Astrocyte of the hippocampus (primary cell): ENCODE results near the gene ARHGAP4.
A peak's percentile ranks its signal among the peaks of the same experiment; 100 is the strongest.

Source experiments
- DNase-seq: peaks from one replicate; pipeline ENCODE4 v3.0.0; 2011; ENCODE audit warnings: low read depth, low spot score

ARHGAP4 gene

DNA sequence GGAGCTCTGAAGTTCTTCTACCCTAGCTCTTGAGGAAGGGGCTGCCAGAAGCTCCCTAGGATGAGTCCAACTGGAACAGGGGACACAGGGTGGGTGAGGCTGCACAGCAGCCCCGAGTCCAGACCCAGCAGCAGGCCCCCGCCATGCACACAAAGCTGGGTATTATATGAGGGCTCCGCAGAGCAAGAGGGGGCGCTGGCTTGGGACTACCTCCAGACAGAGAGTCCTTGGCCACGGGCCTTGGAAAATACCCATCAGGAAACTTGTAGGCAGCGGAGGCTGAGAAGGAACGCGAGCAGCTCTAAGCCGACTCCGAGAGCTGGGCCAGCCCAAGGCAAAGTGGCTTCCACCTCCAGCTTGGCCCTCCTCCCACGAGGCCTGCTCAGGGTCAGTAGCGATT lies 37.5 kb upstream of the ARHGAP4 start:
- DNase-seq, result no peak

DNA sequence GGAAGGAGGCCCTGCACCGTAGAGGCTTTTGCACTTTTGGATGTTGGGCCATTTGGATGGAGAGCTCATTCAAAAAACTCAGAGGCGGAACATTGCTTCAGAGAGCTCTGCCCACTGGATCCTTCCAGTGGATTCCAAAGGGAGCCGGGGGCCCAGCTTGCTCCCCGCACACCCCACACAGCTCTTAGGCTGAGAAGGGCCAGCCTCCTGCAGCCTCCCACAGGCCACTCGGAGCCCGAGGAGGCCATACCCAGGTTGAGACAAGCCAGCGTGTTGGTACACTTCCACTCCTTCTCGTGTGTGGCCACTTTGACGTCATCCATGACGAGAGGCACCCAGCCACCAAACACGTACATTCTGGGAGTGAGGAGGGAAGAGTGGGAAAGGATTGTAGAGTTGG lies 35.2 kb upstream of the ARHGAP4 start:
- DNase-seq, result no peak

DNA sequence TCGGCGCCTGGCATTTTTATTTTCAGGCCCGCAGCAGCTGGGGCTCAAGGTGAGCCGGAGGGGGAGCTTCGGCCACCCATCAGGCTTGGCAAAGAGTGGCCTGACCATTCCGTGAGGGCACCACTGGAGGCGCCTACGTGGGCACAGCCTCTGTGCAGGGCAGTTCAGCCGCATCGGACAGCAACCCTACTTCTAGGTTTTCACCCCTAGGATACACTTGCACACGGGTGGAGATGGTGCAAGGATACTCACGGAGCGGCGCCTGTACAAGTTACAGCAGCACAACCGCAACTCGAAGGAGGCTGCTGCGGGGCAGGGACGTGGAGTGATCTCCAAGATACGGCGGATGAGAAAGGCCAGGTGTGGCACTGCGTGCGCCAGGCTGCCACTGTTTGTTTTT lies 34.7 kb upstream of the ARHGAP4 start:
- no peak for DNase-seq

DNA sequence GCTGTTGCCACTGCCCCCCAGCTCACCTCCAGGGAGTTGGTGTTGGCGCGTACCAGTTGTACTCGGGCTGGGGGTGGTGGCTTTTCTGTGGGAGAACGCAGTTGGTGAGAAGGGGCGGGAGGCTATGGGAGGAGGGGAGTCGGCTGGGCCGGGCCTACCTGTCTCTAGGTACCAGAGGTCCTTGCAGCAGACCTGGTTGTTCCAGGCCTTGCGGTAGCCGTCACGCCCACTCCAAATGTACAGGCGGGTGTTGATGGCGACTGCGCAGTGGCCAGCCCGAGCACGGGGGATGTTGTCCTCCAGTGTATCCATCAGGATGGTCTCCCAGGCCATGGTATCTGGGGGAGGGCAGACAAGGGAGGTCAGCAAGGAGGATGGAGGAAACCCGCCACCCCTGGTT lies 34.0 kb upstream of the ARHGAP4 start:
- no peak for DNase-seq

DNA sequence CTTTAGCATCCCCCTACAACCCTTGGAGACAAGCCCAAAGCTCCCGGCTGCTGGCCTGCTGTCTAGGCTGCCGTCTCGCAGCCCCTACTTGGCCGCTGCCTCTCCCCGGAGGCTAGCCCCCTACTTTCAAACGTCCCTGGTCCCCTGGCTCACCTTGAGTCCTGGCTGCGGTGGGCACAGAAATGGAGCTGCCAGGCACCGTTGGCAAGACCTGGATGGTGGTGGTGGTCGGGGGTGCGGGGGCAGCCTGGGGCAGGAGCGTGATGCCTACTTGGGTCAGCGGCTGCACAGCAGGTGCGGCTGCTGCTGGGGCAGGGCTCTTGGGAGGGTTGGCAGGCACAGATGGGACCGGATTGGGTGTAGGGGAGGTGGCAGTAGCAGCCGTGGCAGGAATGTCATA lies 33.6 kb upstream of the ARHGAP4 start:
- no peak for DNase-seq

DNA sequence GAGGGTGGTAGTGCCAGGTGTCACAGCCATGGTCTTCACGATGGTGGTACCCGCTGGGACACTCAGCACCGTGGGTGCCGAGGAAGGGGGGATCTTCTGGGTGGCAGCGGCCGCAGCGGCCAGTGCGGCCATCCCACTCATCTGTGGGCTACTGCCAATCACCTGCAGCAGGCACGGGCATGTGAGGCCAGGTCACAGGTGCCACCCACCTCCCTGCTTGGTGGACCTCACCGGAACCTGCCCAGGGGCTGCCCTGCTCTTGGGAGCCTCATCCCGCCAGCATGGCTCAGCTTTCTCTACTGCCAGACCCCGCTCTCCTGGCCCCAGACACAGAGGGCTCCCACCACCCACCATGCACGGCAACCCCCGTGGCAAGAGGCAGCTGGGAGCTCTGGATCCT lies 32.5 kb upstream of the ARHGAP4 start:
- no peak for DNase-seq

DNA sequence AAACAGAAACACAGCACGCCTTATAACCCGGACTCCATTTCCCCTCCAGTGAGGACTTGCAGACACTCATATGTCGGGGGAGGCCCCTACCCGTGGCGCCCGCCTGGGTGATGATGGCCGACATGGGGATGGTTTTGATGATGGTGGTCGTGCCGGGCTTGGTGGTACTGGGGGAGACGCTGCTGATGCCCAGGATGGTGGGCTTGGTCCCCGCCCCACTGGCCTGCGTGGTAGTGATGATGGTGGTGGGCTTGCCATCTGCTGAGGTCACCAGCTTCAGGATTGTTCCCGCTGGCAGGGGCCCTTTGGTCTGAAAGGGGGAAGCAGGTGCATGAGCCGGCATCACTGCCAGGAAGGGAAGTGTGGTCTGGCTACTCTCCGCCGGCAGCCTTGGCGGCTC lies 31.2 kb upstream of the ARHGAP4 start:
- no peak for DNase-seq

DNA sequence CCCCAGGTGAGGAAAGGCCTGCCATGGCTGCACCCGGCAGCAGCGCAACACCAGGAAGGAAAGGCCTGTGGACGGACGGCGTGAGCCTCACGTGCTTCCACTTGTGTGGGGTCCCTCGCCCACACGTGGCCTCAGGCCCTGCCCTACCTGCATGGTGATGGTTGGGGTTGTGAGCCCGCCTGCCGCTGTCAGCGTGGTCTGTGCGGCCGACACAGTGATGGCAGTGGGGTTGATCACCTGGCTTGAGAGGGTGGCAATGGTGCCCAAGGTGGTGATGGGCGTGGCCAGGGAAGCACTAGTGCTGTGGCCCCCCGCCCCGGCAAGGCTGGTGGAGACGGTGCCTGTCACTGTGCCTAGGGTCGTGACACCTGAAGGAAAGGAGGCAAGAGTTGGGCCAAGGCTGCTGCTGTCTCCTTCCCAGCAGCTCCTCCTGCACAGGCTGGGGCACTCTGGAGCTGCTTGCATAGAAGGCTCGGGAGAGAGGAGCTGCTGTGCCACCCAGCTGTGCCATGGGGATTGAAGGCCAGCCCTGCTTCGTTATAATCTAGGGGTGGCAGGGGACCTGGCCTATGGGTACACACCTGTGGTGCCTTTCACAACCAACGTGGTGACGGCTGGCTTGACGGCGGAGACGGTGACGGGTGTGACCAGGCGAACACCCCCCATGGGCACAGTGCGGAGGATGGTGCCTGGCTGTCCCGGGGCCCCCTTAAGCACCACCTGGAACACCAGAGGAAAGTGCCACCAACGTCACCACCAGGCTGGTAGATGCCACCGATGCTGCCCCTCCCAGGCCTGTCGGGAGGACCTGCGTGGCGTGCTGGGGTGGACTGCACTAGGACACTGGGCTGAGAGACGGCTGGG lies 30.2 kb upstream of the ARHGAP4 start:
- DNase-seq, result no peak

DNA sequence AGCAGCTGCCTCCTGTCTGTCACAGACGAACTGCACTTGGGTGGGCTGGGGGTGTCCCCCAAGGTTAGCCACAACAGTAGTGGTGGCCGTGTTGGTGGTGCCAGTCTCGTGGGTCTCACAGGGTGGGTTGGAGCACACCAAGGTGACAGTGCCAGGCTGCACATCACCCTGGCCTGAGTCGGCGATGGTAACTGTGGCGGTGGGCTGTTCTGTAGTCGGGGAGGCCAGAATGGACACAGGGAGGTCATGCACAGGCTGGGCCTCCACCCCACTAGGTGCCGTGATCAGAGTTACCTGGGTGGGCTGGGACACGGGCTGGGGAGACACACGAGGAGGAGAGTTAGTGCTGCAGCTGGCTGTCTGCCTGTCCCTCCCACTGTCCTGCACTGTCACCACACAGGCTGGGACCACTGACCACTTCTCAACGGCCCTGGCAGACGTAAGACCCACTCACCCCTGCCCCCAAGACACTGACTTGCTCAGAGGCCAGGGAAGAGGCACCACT lies 29.2 kb upstream of the ARHGAP4 start:
- no peak for DNase-seq

DNA sequence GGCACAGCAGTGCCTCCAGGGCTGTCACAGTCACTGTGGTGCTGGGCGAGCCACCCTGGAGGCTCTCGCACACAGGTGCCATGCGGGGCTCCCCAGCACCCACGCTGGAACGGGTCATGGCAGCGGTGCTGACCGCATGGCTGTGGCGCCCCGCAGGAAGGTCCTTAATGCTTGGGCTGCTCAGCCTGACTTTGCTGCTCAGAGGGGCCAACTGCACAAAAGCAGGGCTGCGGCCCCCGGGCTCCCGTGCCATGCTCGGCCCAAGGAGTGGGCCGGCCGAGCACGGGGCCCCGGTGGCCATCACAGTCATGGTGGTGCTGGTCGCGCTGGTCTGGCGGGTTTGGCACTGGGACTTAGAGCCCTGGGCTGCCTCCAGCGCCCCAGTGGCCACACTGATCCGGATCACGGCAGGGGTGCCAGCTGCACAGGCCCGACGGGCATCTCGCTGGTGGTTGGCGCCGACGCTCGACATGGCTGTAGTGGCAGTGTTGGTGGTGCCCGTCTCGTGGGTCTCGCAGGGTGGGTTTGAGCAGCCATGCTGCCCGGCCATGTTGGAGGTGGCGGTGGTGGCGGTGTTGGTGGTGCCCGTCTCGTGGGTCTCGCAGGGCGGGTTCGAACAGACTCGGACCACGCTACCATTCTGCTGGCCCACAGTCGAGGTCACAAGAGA lies 28.6 kb upstream of the ARHGAP4 start:
- DNase-seq, result no peak

DNA sequence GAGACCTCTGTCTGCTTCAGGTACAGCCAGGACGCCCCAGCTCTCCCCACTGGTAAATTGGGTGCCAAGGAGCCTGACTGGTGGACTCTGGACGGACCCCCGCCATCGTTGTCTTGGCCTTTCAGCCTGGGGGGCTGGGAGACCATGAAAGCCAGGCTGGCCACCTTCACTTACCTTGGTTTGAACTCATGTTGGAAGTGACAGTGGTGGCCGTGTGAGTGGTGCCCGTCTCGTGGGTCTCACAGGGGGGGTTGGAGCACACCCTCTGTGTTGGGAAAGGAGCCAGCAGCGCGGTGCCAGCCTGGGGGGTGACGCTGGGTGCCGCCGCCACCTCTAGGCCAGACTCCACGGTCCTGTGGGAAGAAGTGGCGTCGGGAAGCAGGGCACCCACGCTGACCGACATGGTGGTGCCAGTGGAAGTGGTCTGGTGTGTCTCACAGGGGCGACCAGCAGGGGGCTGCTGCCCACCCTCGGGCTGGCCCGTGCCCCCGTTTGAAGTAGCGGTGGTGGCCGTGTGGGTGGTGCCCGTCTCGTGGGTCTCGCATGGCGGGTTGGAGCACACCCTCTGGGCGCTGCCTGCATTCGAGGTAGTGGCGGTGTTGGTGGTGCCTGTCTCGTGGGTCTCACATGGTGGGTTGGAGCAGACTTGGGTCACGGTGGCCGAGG lies 28.0 kb upstream of the ARHGAP4 start:
- DNase-seq, result no peak

DNA sequence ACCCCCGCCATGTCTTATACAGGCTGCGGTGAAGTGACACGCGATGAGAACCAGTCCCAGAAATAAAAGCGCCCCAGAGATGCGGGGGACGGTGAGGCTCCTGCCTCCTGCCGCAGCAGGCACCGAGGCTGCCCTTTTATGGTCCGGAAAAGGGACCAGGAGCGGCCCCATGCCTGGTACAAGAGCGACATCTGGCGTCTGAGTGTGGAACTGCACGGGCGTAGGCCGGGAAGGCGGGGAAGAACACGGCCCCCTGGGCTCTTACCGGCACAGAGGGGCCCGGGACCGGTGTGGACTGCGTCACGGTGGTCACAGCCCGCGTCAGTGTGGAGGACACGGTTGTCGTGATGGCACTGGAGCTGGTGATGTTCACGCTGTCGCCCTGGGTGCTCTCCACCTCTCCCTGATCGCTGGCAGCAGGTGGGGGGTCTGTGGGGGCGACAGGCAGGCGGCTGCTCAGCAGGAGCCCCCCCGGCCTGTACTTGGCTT lies 27.3 kb upstream of the ARHGAP4 start:
- DNase-seq, result peak; percentile 85

DNA sequence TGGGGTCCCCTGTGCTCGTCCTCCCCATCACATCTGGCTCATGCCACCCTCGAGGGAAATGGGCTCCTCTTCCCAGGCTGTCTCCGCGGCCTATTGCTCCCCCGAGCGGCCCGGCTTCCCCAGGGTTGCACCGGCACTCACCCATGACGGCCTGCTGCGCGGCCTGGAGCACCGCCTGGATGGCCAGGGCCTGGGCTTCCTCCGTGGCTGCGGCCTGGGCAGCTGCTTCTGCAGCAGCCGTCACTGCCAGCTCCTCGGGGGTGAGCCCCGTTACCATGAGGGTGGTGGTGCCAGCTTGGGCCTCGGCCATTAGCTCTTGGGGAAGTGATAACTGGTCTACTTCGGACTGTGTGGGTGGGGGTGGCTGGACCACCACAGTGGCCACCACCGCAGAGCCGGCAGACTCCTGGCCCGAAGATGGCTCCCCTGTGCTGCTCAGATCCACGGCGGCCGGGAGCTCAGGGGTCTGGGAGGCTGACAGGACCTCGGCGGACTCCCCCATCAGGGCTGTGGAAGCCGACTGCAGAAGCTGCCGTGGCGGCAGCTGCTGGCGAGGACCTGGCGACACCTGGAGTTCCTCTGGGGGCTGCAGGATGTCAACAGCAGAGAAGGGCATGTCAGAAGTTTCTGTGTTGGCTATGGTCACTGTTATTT lies 26.4 kb upstream of the ARHGAP4 start:
- no peak for DNase-seq

DNA sequence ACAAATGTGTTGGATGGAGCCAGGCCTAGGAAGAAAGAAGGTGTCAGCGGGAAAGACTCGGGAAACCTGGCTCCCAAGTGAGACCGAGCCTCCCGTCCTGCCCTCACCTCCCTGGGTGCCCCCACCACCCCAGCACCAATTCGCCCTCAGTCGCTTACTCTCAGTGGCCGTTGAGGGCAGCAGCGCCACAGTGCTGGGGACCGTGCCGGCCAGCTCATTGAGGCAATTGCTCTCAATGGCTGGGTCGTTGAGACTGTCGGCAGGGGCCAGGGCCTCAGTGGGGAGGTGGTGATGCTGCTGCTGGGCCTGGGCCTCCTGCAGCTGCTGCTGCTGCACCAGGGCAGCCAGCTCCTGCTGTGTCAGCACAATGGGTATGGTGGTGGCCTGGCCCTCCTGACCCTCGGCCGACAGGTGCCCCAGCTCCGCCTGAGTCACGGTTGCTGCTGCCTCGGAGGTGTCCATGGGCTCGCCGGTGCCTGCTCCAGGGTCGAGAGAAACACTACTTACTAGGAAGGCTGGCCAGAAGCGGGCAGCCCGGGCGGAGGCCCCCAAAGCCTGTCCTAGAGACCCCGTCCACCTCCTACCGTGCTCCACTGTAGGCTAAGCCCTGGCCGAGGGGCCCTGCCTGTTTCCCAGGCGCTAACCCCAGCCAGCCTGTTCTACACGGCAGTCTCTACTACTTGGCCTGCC lies 25.8 kb upstream of the ARHGAP4 start:
- no peak for DNase-seq

DNA sequence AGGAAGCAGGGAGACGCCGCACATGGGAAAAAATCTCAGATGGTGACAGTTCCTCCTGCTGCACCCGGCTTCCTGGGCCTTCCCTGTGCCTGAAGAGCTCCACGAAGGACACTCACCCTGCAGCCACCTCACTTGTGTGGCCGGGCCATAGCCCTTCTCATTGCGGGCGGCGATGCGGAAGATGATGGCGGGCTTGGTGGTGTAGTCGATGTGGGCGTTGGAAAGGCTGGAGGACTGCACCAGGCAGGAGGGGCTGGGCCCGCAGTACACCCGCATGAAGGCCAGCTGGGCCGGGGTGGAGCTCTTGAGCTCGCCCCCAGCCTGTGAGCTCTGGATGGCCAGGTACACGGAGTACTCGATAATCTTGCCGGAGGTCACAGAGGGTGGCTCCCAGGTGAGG lies 24.1 kb upstream of the ARHGAP4 start:
- no peak for DNase-seq

DNA sequence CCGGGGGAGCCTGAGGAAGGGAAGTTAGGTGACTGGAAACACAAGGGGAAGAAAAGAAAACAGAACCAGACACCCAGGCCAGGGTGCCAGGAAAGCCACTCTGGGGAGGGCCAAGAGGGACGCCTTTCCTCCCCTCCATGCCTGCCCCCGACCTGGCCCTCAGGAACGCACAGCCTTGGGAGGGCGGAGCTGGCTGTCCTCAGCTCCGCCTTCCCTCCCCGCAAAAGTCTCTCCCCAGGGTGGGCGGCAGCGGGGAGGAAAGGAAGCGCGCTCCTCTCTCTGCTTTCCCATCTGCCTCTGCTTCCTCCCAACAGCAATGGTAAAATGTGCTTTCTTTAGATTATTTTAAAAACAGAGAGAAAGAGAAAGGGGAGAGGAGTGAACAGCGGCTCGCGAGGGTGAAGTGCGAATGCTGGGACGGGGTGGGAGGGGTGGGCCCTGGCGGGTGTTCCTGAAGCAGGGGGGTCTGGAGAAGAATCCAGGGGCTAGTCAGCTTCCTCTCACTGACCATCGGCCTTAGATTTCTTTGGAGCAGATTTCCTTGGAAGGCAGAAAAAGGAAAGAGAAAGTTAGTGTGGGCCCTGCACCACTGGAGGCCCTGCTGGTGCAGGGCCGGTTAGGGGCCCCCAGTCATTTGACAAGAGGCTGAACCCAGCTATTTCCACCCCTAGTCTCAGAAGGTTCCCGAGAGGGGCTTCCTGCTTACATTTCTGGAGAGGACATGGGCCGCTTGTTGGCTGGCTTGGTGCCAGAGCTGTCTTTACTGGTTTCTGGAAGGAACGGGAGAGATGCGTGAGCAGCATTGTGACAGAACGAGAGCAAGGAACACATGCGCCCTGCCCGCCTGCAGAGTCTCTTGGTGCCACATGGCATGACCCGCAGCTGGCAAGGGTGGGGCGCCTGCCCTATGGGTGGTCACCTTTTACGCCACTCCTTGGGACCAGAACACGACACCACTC lies 23.1 kb upstream of the ARHGAP4 start:
- no peak for DNase-seq

DNA sequence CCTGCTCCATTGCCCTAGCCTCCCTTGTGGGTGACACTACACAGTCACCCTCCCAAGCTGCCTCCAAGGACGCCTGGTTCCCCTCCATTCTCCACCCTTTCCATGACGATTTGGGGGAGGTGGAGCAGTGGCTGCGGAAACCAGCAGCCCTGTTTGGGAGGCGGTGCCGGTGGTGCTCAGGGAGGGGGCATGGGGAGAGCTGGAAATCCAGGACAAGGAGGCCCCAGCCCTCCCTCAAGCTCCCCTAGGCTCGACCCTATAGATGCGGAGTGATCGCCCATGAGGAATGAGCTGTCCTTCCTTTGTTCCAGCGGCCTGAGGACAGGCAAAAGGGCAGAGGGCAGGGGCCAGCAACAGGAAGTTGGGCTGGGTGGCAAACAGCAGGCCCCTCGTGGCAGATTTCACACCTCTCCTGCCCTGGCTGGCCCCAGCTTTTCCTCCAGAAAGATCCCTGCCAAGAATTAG lies 22.0 kb upstream of the ARHGAP4 start:
- no peak for DNase-seq

DNA sequence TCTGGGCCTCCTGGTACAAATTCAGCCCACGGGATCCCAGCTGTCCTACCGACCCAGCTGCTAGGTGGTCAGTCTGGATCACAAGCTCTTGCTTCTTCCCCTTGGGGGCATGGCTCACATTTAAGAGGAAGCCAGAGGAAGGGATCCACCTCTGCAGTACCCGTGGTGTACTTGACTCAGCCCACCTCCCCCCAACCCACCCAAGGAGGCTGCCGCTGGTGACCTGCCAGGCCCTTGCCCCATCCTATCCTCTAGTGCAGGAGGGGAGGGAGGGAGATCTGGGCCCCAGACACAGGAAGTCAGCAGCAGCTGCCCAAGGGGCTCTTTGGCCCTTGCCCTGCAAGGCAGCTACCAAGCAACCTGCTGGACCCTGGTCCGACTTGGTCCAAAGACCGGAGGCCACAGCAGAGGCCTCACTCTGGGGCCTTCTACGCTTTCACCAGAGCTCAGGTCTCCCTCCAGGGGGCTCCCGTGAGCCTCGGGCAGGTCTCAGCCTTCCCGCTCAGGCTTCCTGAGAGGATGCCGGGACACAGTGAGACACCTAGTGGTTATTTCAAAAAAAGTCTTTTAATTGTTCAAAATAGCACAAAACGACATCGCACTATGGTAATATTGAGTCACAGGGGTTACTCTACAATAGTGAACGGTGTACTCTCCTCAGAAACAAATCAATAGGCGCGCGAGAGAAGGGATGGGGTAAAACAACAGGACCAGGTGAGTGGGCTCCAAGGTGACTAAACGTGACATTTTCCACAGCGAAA lies 21.1 kb upstream of the ARHGAP4 start:
- DNase-seq, result peak; percentile 85
